Immature natural killer cell (primary cell): Measurements from ENCODE around the gene CRISP2. TPM values are rescaled to one million over a fixed set of nuclear protein-coding genes. Genes with fewer than 3 reads are reported as not detected.

ENCODE experiments used
- DNase-seq, 3 donors: peaks; one replicate each; pipeline ENCODE4 v3.0.0; 2022; ENCODE audit warnings: mixed read lengths in 1 of 3
- H3K27ac Mint-ChIP-seq, 6 donors: one replicate each; pipeline ENCODE4 v1.8.0; 2020; ENCODE audit warnings: mixed read lengths in 6 of 6, mild to moderate bottlenecking in 5 of 6, inconsistent platforms in 4 of 6, moderate library complexity in 3 of 6
- H3K27me3 Mint-ChIP-seq, 3 donors: one replicate each; pipeline ENCODE4 v1.8.0; 2020 to 2021; ENCODE audit warnings: low read depth in 3 of 3, mild to moderate bottlenecking in 3 of 3, mixed read lengths in 3 of 3, moderate library complexity in 3 of 3, inconsistent platforms in 1 of 3
- H3K36me3 Mint-ChIP-seq, 3 donors: one replicate each; pipeline ENCODE4 v1.8.0; 2020; ENCODE audit warnings: mixed read lengths in 3 of 3, inconsistent platforms in 2 of 3, mild to moderate bottlenecking in 2 of 3
- H3K4me1 Mint-ChIP-seq, 2 donors: one replicate each; pipeline ENCODE4 v1.8.0; 2020; ENCODE audit warnings: inconsistent platforms in 2 of 2, mild to moderate bottlenecking in 2 of 2, mixed read lengths in 2 of 2, moderate library complexity in 1 of 2
- H3K4me3 Mint-ChIP-seq, 5 donors: one replicate each; pipeline ENCODE4 v1.8.0; 2020; ENCODE audit warnings: mild to moderate bottlenecking in 5 of 5, mixed read lengths in 5 of 5, inconsistent platforms in 3 of 5, moderate library complexity in 3 of 5
- H3K9me3 Mint-ChIP-seq, 6 donors: one replicate each; pipeline ENCODE4 v1.8.0; 2020; ENCODE audit warnings: mild to moderate bottlenecking in 6 of 6, mixed read lengths in 6 of 6, inconsistent platforms in 4 of 6, moderate library complexity in 3 of 6
- polyA plus RNA-seq, 3 donors: library from polyadenylated mRNA; unstranded; fragments of 300-500 nt; fragmentation: Illumina TruSeq; gene quantifications; one replicate each; pipeline ENCODE4 v1.2.3, GENCODE V29; 2021

The CRISP2 gene
- polyA plus RNA-seq, 3 donors from 2014 or later: not detected

GRCh38 chr6:49647476-49647875, 65.9 kb downstream of the CRISP2 start:
- H3K4me1 Mint-ChIP-seq: no peaks in the 10 kb centered on the region
- no peaks in the 10 kb centered on the region for H3K36me3 Mint-ChIP-seq
- H3K27me3 Mint-ChIP-seq: peaks cover 0 to 1% (median 1%) of the 10 kb centered on the region in 3 donors
- DNase-seq: no peak
- peaks cover 0 to 25% (median 4%) of the 10 kb centered on the region in 6 donors for H3K9me3 Mint-ChIP-seq
- no peak overlapping the region for H3K4me3 Mint-ChIP-seq
- no peak overlapping the region for H3K27ac Mint-ChIP-seq

GRCh38 chr6:49646942-49647341, 66.4 kb downstream of the CRISP2 start:
- Mint-ChIP-seq H3K4me1 (no peaks in the 10 kb centered on the region), H3K27ac (no peak overlapping the region), H3K27me3 (peaks cover 0 to 1% (median 1%) of the 10 kb centered on the region in 3 donors), H3K36me3 (no peaks in the 10 kb centered on the region), H3K9me3 (peaks cover 0 to 25% (median 4%) of the 10 kb centered on the region in 6 donors), H3K4me3 (no peak overlapping the region)
- no peak for DNase-seq

DNA sequence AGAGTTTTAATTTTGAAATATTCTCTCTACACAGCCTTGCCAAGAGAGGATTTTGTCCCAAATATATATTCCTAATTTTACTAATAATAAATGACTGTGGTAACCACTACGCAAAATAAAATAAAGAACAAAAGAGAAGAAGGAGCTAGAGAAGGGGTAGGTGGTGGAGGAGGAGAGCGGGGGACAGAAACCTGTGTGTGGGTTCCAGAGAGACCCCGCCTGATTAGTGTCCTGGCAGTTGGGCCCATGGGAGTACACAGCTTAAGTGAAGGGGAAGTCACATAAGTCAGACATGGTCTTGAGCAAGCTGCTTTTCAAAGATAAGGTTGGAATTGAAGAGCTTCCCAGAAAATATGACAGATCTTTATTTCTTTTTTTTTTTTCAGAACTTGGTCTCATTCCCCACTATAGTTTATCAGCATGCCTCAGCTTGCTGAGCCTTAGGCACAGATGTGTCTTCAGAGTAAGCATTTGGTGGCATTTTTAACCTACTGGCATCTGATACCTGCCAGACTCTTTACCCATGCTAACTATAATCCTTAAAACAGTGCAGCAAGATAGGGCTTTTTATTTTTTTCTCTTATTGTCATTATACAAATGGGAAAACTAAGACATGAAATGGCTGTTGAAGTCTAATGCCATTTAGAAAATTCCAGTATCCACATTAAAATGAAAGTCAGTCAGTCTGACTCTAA, 67.1 kb downstream of the CRISP2 start:
- H3K4me3 Mint-ChIP-seq: no peak overlapping the region

DNA sequence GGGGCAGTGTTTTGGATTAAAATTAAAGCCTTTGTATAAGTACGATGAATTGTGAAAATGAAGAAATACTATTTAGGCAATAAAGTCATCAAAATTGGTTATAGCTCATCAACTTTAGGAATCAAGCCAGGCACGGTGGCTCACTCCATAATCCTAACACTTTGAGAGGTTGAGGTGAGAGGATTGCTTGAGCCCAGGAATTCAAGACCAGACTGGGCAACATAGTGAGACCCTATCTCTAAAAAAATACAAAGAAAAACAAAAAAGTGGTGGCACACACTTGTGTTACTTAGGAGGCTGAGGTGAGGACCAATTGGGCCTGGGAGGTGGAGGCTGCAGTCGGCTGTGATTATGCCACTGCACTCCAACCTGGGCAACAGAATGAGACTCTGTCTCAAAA, 68.2 kb downstream of the CRISP2 start:
- no peak overlapping the region for H3K4me3 Mint-ChIP-seq
- peaks cover 0 to 20% (median 4%) of the 10 kb centered on the region in 6 donors for H3K9me3 Mint-ChIP-seq
- H3K4me1 Mint-ChIP-seq: no peaks in the 10 kb centered on the region
- no peak for DNase-seq
- H3K27ac Mint-ChIP-seq: no peak overlapping the region
- H3K36me3 Mint-ChIP-seq: no peaks in the 10 kb centered on the region
- peaks cover 0 to 1% (median 1%) of the 10 kb centered on the region in 3 donors for H3K27me3 Mint-ChIP-seq

More for the DNA sequence above, 67.1 kb downstream of the CRISP2 start:
- H3K9me3 Mint-ChIP-seq: peaks cover 0 to 20% (median 4%) of the 10 kb centered on the region in 6 donors
- H3K27ac Mint-ChIP-seq: no peak overlapping the region
- H3K36me3 Mint-ChIP-seq: no peaks in the 10 kb centered on the region
- H3K4me1 Mint-ChIP-seq: no peaks in the 10 kb centered on the region
- H3K27me3 Mint-ChIP-seq: peaks cover 0 to 1% (median 1%) of the 10 kb centered on the region in 3 donors
- no peak for DNase-seq

Other genes starting within 250 kb of the CRISP2 start
- gene GLYATL3, start 213.6 kb downstream of the CRISP2 start, polyA plus RNA-seq: not detected
- not detected for gene C6orf141, start 162.9 kb downstream of the CRISP2 start, polyA plus RNA-seq
- gene RHAG, start 76.7 kb downstream of the CRISP2 start, polyA plus RNA-seq: not detected
- not detected for gene CRISP3, start 30.8 kb upstream of the CRISP2 start, polyA plus RNA-seq
- gene PGK2, start 73.7 kb upstream of the CRISP2 start, polyA plus RNA-seq: not detected
- not detected for gene CRISP1, start 153.0 kb upstream of the CRISP2 start, polyA plus RNA-seq